ENCODE results near the gene CDH8. TPM values are rescaled to one million over a fixed set of nuclear protein-coding genes. Genes with fewer than 3 reads are reported as not detected.

The CDH8 gene
- total RNA-seq, 2 experiments from 2014 or later = not detected

- no peaks in the 10 kb centered on the region for H3K4me1 Mint-ChIP-seq
- H3K4me3 Mint-ChIP-seq = no peak overlapping the region
- POLR2A ChIA-PET = no interaction called here
- CTCF ChIA-PET = no interaction called here
- no peaks in the 10 kb centered on the region for H3K27me3 Mint-ChIP-seq
- peaks cover 2% of the 10 kb centered on the region for H3K9me3 Mint-ChIP-seq
- DNase-seq = no peak
- no peak overlapping the region for H3K27ac Mint-ChIP-seq
- no peaks in the 10 kb centered on the region for H3K36me3 Mint-ChIP-seq (ENCODE audit: low read depth)
Observed at GRCh38 chr16:62018301-62019060, 17.8 kb downstream of the CDH8 start.

- POLR2A ChIA-PET = no interaction called here
- H3K4me1 Mint-ChIP-seq = no peaks in the 10 kb centered on the region
- H3K27ac Mint-ChIP-seq = no peak overlapping the region
- CTCF ChIA-PET = no interaction called here
- no peak for DNase-seq
- no peak overlapping the region for H3K4me3 Mint-ChIP-seq
- H3K27me3 Mint-ChIP-seq = no peaks in the 10 kb centered on the region
- H3K36me3 Mint-ChIP-seq (ENCODE audit: low read depth) = no peaks in the 10 kb centered on the region
- peaks cover 2% of the 10 kb centered on the region for H3K9me3 Mint-ChIP-seq
Observed at GRCh38 chr16:62014319-62014923, 21.8 kb downstream of the CDH8 start.

- ChIA-PET POLR2A (no interaction called here), CTCF (no interaction called here)
- Mint-ChIP-seq H3K36me3 (ENCODE audit: low read depth) (no peaks in the 10 kb centered on the region), H3K4me3 (no peak overlapping the region), H3K27me3 (no peaks in the 10 kb centered on the region), H3K4me1 (no peaks in the 10 kb centered on the region), H3K27ac (no peak overlapping the region), H3K9me3 (peaks cover 2% of the 10 kb centered on the region)
- no peak for DNase-seq
Observed at GRCh38 chr16:62010186-62010585, 26.1 kb downstream of the CDH8 start.

GRCh38 chr16:61998460-61998859, 37.8 kb downstream of the CDH8 start:
- H3K9me3 Mint-ChIP-seq = peaks cover 3% of the 10 kb centered on the region
- no peak overlapping the region for H3K4me3 Mint-ChIP-seq
- ChIA-PET CTCF (interaction anchor here (0.8 kb wide), 1 partner anchor 9 kb away, joined by 3 read pairs; no protein-coding TSS in a partner anchor), POLR2A (no interaction called here)
- no peaks in the 10 kb centered on the region for H3K4me1 Mint-ChIP-seq
- H3K27me3 Mint-ChIP-seq = no peaks in the 10 kb centered on the region
- H3K36me3 Mint-ChIP-seq (ENCODE audit: low read depth) = no peaks in the 10 kb centered on the region
- no peak overlapping the region for H3K27ac Mint-ChIP-seq
- DNase-seq = no peak

GRCh38 chr16:61993108-61993507, 43.1 kb downstream of the CDH8 start:
- Mint-ChIP-seq H3K9me3 (peaks cover 6% of the 10 kb centered on the region), H3K27me3 (no peaks in the 10 kb centered on the region), H3K36me3 (ENCODE audit: low read depth) (no peaks in the 10 kb centered on the region), H3K4me1 (no peaks in the 10 kb centered on the region), H3K27ac (no peak overlapping the region), H3K4me3 (no peak overlapping the region)
- DNase-seq = no peak
- POLR2A ChIA-PET = no interaction called here
- CTCF ChIA-PET = no interaction called here

GRCh38 chr16:61987474-61988012, 48.7 kb downstream of the CDH8 start:
- no peaks in the 10 kb centered on the region for H3K27me3 Mint-ChIP-seq
- CTCF ChIA-PET = no interaction called here
- DNase-seq = no peak
- no peaks in the 10 kb centered on the region for H3K36me3 Mint-ChIP-seq (ENCODE audit: low read depth)
- peaks cover 4% of the 10 kb centered on the region for H3K9me3 Mint-ChIP-seq
- no peak overlapping the region for H3K4me3 Mint-ChIP-seq
- no peaks in the 10 kb centered on the region for H3K4me1 Mint-ChIP-seq
- POLR2A ChIA-PET = no interaction called here
- no peak overlapping the region for H3K27ac Mint-ChIP-seq

- Mint-ChIP-seq H3K4me1 (no peaks in the 10 kb centered on the region), H3K27ac (no peak overlapping the region), H3K9me3 (peaks cover 9% of the 10 kb centered on the region), H3K27me3 (no peaks in the 10 kb centered on the region), H3K36me3 (ENCODE audit: low read depth) (no peaks in the 10 kb centered on the region), H3K4me3 (no peak overlapping the region)
- POLR2A ChIA-PET = no interaction called here
- DNase-seq = no peak
- CTCF ChIA-PET = no interaction called here
Observed at GRCh38 chr16:61969077-61969382, 67.2 kb downstream of the CDH8 start.

GRCh38 chr16:61968242-61969076, 67.8 kb downstream of the CDH8 start:
- Mint-ChIP-seq H3K9me3 (peaks cover 9% of the 10 kb centered on the region), H3K27ac (no peak overlapping the region), H3K27me3 (no peaks in the 10 kb centered on the region), H3K4me1 (no peaks in the 10 kb centered on the region), H3K36me3 (ENCODE audit: low read depth) (no peaks in the 10 kb centered on the region), H3K4me3 (no peak overlapping the region)
- no peak for DNase-seq
- ChIA-PET POLR2A (no interaction called here), CTCF (no interaction called here)

- CTCF ChIA-PET = no interaction called here
- Mint-ChIP-seq H3K9me3 (peaks cover 15% of the 10 kb centered on the region), H3K27ac (no peak overlapping the region), H3K4me1 (no peaks in the 10 kb centered on the region), H3K27me3 (no peaks in the 10 kb centered on the region), H3K4me3 (no peak overlapping the region), H3K36me3 (ENCODE audit: low read depth) (no peaks in the 10 kb centered on the region)
- no peak for DNase-seq
- POLR2A ChIA-PET = no interaction called here
Observed at GRCh38 chr16:61957075-61957855, 79.0 kb downstream of the CDH8 start.

- no peak overlapping the region for H3K4me3 Mint-ChIP-seq
- H3K9me3 Mint-ChIP-seq = peaks cover 14% of the 10 kb centered on the region
- H3K27ac Mint-ChIP-seq = no peak overlapping the region
- no peaks in the 10 kb centered on the region for H3K36me3 Mint-ChIP-seq (ENCODE audit: low read depth)
- ChIA-PET POLR2A (no interaction called here), CTCF (no interaction called here)
- no peaks in the 10 kb centered on the region for H3K27me3 Mint-ChIP-seq
- no peaks in the 10 kb centered on the region for H3K4me1 Mint-ChIP-seq
- no peak for DNase-seq
Observed at GRCh38 chr16:61952841-61953240, 83.4 kb downstream of the CDH8 start.

- no peaks in the 10 kb centered on the region for H3K27me3 Mint-ChIP-seq
- ChIA-PET CTCF (no interaction called here), POLR2A (no interaction called here)
- H3K36me3 Mint-ChIP-seq (ENCODE audit: low read depth) = no peaks in the 10 kb centered on the region
- H3K4me3 Mint-ChIP-seq = no peak overlapping the region
- H3K4me1 Mint-ChIP-seq = no peaks in the 10 kb centered on the region
- no peak overlapping the region for H3K27ac Mint-ChIP-seq
- DNase-seq = no peak
- peaks cover 9% of the 10 kb centered on the region for H3K9me3 Mint-ChIP-seq
Observed at GRCh38 chr16:61948414-61948813, 87.8 kb downstream of the CDH8 start.

- H3K36me3 Mint-ChIP-seq (ENCODE audit: low read depth) = no peaks in the 10 kb centered on the region
- H3K4me1 Mint-ChIP-seq = no peaks in the 10 kb centered on the region
- no peak for DNase-seq
- ChIA-PET POLR2A (no interaction called here), CTCF (interaction anchor here (0.7 kb wide), 1 partner anchor 12 kb away, joined by 6 read pairs; no protein-coding TSS in a partner anchor)
- no peak overlapping the region for H3K27ac Mint-ChIP-seq
- H3K27me3 Mint-ChIP-seq = no peaks in the 10 kb centered on the region
- no peak overlapping the region for H3K4me3 Mint-ChIP-seq
- H3K9me3 Mint-ChIP-seq = peaks cover 9% of the 10 kb centered on the region
Observed at GRCh38 chr16:61946019-61946418, 90.2 kb downstream of the CDH8 start.

GRCh38 chr16:61945511-61945910, 90.7 kb downstream of the CDH8 start:
- Mint-ChIP-seq H3K27ac (no peak overlapping the region), H3K36me3 (ENCODE audit: low read depth) (no peaks in the 10 kb centered on the region), H3K9me3 (peaks cover 9% of the 10 kb centered on the region), H3K27me3 (no peaks in the 10 kb centered on the region), H3K4me3 (no peak overlapping the region), H3K4me1 (no peaks in the 10 kb centered on the region)
- CTCF ChIA-PET = interaction anchor here (0.7 kb wide), 1 partner anchor 11 kb away, joined by 6 read pairs; no protein-coding TSS in a partner anchor
- no peak for DNase-seq
- POLR2A ChIA-PET = no interaction called here
